SK-N-SH (cell line): ENCODE data around the gene LFNG. TPM values are rescaled to one million over a fixed set of nuclear protein-coding genes. Genes with fewer than 3 reads are reported as not detected.

Experiments
- CTCF ChIA-PET: fragments of 300-600, 350-600 bp; formaldehyde crosslinking; extraction: SDS; loops from one replicate; lab custom pipeline; 2021; lab: Yijun Ruan, JAX
- POLR2A ChIA-PET: fragments of 350-600 bp; sonication (Branson Sonifier 250); formaldehyde crosslinking; extraction: SDS; loops from one replicate; lab custom pipeline; 2020; ENCODE audit warnings: antibody characterized with exemption, inconsistent platforms; lab: Yijun Ruan, JAX
- DNase-seq: peaks from one replicate; pipeline ENCODE4 v3.0.0; 2012
- H2AFZ ChIP-seq: fragments of 200-600 bp; sonication (generic); 2 replicates; pipeline ENCODE4 v1.8.1; 2016; ENCODE audit warnings: antibody characterized with exemption, mild to moderate bottlenecking, low read depth
- H3F3A ChIP-seq: fragments of 200-600 bp; sonication (generic); replicated peaks from 2 replicates; pipeline ENCODE3; 2016; ENCODE audit warnings: antibody characterized with exemption, mild to moderate bottlenecking; ENCODE audit not compliant: insufficient read depth
- H3K27ac ChIP-seq, 2 experiments: fragments of 200-500 bp in 1 of 2; fragments of 200-600 bp in 1 of 2; sonication (Bioruptor generic) in 1 of 2; sonication (generic), shearing (Covaris generic) in 1 of 2; 2 replicates each; pipeline versions ENCODE4 v1.5.1 to v1.6.1; 2014 to 2016; ENCODE audit warnings: low read depth in 2 of 2, inconsistent platforms in 1 of 2, low read length in 1 of 2, mild to moderate bottlenecking in 1 of 2, mixed read lengths in 1 of 2
- H3K27me3 ChIP-seq: fragments of 200-600 bp; sonication (generic), shearing (Covaris generic); 2 replicates; pipeline ENCODE4 v1.6.1; 2016; ENCODE audit warnings: mixed run types; ENCODE audit not compliant: insufficient read depth
- H3K36me3 ChIP-seq, 2 experiments: fragments of 200-500 bp in 1 of 2; fragments of 200-600 bp in 1 of 2; sonication (Bioruptor generic) in 1 of 2; sonication (generic) in 1 of 2; replicated peaks in 1 of 2; 2 replicates each; pipeline versions ENCODE3 to v1.5.1; 2014 to 2016; ENCODE audit warnings: low read length in 1 of 2, mild to moderate bottlenecking in 1 of 2; ENCODE audit not compliant: insufficient read depth in 2 of 2, control insufficient read depth in 1 of 2
- H3K4me1 ChIP-seq, 2 experiments: fragments of 200-500 bp in 1 of 2; fragments of 200-600 bp in 1 of 2; sonication (Bioruptor generic) in 1 of 2; sonication (generic), shearing (Covaris generic) in 1 of 2; 2 replicates each; pipeline versions ENCODE4 v1.5.1 to v1.6.1; 2014 to 2016; ENCODE audit warnings: low read depth in 1 of 2, low read length in 1 of 2, mixed run types in 1 of 2; ENCODE audit not compliant: insufficient read depth in 2 of 2, control insufficient read depth in 1 of 2
- H3K4me2 ChIP-seq: fragments of 200-600 bp; sonication (generic), shearing (Covaris generic); 2 replicates; pipeline ENCODE4 v1.6.1; 2017; ENCODE audit warnings: mixed run types
- H3K4me3 ChIP-seq, 2 experiments: fragments of 200-500 bp in 1 of 2; fragments of 200-600 bp in 1 of 2; sonication (Bioruptor generic) in 1 of 2; sonication (generic), shearing (Covaris generic) in 1 of 2; 2 replicates each; pipeline versions ENCODE4 v1.5.1 to v1.8.1; 2014 to 2016; ENCODE audit warnings: low read depth in 2 of 2, inconsistent platforms in 1 of 2, low read length in 1 of 2, mild to moderate bottlenecking in 1 of 2, mixed read lengths in 1 of 2, moderate library complexity in 1 of 2
- H3K79me2 ChIP-seq: fragments of 200-600 bp; sonication (generic); 2 replicates; pipeline ENCODE4 v1.8.1; 2017; ENCODE audit warnings: mild to moderate bottlenecking; ENCODE audit not compliant: insufficient read depth
- H3K9ac ChIP-seq: fragments of 200-600 bp; sonication (generic); 2 replicates; pipeline ENCODE4 v1.6.1; 2017; ENCODE audit warnings: mixed run types
- H3K9me2 ChIP-seq: fragments of 200-600 bp; sonication (generic); 2 replicates; pipeline ENCODE4 v1.6.1; 2017; ENCODE audit warnings: mixed run types
- H3K9me3 ChIP-seq: fragments of 200-600 bp; sonication (generic); 2 replicates; pipeline ENCODE4 v1.6.1; 2017; ENCODE audit warnings: mixed run types, mild to moderate bottlenecking, moderate library complexity
- H4K20me1 ChIP-seq: fragments of 200-600 bp; sonication (generic); 2 replicates; pipeline ENCODE4 v1.6.1; 2017; ENCODE audit warnings: mild to moderate bottlenecking, mixed run types; ENCODE audit not compliant: insufficient read depth
- CHD2 ChIP-seq: fragments of 150-350 bp; IDR thresholded peaks from 2 replicates; pipeline ENCODE4 v1.6.1; 2018; ENCODE audit warnings: low read length; ENCODE audit not compliant: partially characterized antibody
- EP300 ChIP-seq, 2 experiments: IDR thresholded peaks; 2 replicates each; pipeline versions ENCODE4 v1.4.0 to v1.6.1; 2012; ENCODE audit warnings: borderline replicate concordance in 1 of 2, low read depth in 1 of 2, low read length in 1 of 2
- EZH2phosphoT487 ChIP-seq: fragments of 200-600 bp; sonication (generic); IDR thresholded peaks from 2 replicates; pipeline ENCODE4 v1.6.1; 2017; ENCODE audit warnings: low read depth, mixed run types, mild to moderate bottlenecking, antibody characterized with exemption, moderate library complexity, borderline replicate concordance
- FOXM1 ChIP-seq: IDR thresholded peaks from 2 replicates; pipeline ENCODE4 v1.4.0; 2012; ENCODE audit warnings: low read depth, mild to moderate bottlenecking
- GABPA ChIP-seq: IDR thresholded peaks from 2 replicates; pipeline ENCODE4 v1.4.0; 2012; ENCODE audit warnings: low read depth, mild to moderate bottlenecking
- JUND ChIP-seq: IDR thresholded peaks from 2 replicates; pipeline ENCODE4 v1.4.0; 2012
- PBX3 ChIP-seq: IDR thresholded peaks from 2 replicates; pipeline ENCODE4; 2012
- POLR2AphosphoS5 ChIP-seq: IDR thresholded peaks from 2 replicates; pipeline ENCODE4 v1.6.1; 2012; ENCODE audit warnings: low read depth, low read length
- RCOR1 ChIP-seq: fragments of 150-350 bp; IDR thresholded peaks from 2 replicates; pipeline ENCODE4 v1.6.1; 2017; ENCODE audit warnings: antibody characterized with exemption, low read length
- USF1 ChIP-seq: IDR thresholded peaks from 2 replicates; pipeline ENCODE4 v1.4.0; 2012; ENCODE audit warnings: low read depth, borderline replicate concordance
- USF2 ChIP-seq: fragments of 150-350 bp; IDR thresholded peaks from 2 replicates; pipeline ENCODE4 v1.6.1; 2017; ENCODE audit warnings: antibody characterized with exemption, low read length, low read depth, borderline replicate concordance
- YY1 ChIP-seq: IDR thresholded peaks from 2 replicates; pipeline ENCODE4 v1.4.0; 2012; ENCODE audit warnings: low read depth, mild to moderate bottlenecking
- ZBTB33 ChIP-seq: IDR thresholded peaks from 2 replicates; pipeline ENCODE4 v1.4.0; 2012; ENCODE audit warnings: low read depth, borderline replicate concordance
- WGBS: methylation state at CpG from one replicate; pipeline ENCODE4 v1.1.6; 2017; ENCODE audit warnings: low lambda C conversion rate; 5-methylcytosine and 5-hydroxymethylcytosine counted together
- polyA plus RNA-seq, 3 experiments: library from polyadenylated mRNA; depleted of rRNA; stranded (reverse); fragments of >200 nt; gene quantifications; 2 replicates each; pipeline ENCODE4 v1.2.3, GENCODE V29; 2012

The LFNG gene
- polyA plus RNA-seq, 1 of the 3 experiments (the other 2 are of a cell fraction): 9.4 TPM

- no peak overlapping the region for H3K4me3 ChIP-seq
- H3K27me3 ChIP-seq: no peaks in the 10 kb centered on the region
- peaks cover 64 to 68% of the 10 kb centered on the region in 2 experiments; a peak in 3 of 4 replicates for H3K4me1 ChIP-seq
- no peak overlapping the region for H2AFZ ChIP-seq
- H3K9ac ChIP-seq: no peak overlapping the region
- no peak overlapping the region for H3K27ac ChIP-seq
- peaks cover 38% of the 10 kb centered on the region for H3K79me2 ChIP-seq
- H3K4me2 ChIP-seq: no peak overlapping the region
- CTCF ChIA-PET: interaction anchor here (0.8 to 1.9 kb wide), 4 partner anchors 8 to 74 kb away, joined by 3 to 4 read pairs (median 4); no protein-coding TSS in a partner anchor
- peaks cover 6 to 7% of the 10 kb centered on the region in 2 experiments for H3K36me3 ChIP-seq
- POLR2A ChIA-PET: no interaction called here
- H3F3A ChIP-seq: peaks cover 57% of the 10 kb centered on the region
- 93% methylated on average over 21 of the region's 36 CpGs for WGBS
- peaks cover 4% of the 10 kb centered on the region; the same call in 1 of the 2 replicates for H4K20me1 ChIP-seq
- no peaks in the 10 kb centered on the region for H3K9me2 ChIP-seq
- no peaks in the 10 kb centered on the region for H3K9me3 ChIP-seq
- TF ChIP-seq FOXM1 (no peak), USF1 (no peak), EZH2phosphoT487 (no peak), PBX3 (no peak), YY1 (no peak), ZBTB33 (no peak), USF2 (no peak), JUND (no peak), CHD2 (no peak), POLR2AphosphoS5 (no peak), GABPA (no peak), EP300 (IDR thresholded peaks at IDR 0.05; ENCODE audit: borderline replicate concordance in 1 of 2, low read depth in 1 of 2, low read length in 1 of 2) (no peak), RCOR1 (no peak)
- no peak for DNase-seq
Observed at GRCh38 chr7:2525658-2526630, 6.4 kb downstream of the LFNG start.
